Measurements from ENCODE around the gene CLBA1. TPM values are rescaled to one million over a fixed set of nuclear protein-coding genes. Genes with fewer than 3 reads are reported as not detected.
"Not testable (repeated sequence)": the region's sequence is repeated elsewhere in the genome, so short reads cannot be mapped to it uniquely, and the experiment has no call there.

Gene CLBA1
- total RNA-seq, 1 donor from 2014 or later = 4.5 TPM

DNA sequence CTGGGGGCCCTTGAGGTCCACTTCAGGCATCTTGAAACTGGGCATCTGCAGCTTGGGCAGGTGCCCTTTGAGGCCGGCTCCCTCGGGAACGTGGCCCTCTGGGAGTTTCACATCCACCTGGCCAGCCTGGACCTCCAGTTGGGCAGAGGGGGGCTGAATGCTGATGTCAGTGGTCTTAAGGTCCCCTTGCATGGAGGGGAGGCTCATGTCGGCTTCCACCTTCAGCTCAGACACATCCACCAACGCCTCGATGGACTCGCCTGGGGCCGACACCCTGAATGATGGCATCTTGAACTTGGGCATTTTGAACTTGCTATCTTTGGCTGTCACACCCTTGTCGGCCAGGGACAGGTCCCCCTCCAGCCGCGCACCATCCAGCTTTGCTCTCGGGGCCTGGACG lies 38.4 kb upstream of the CLBA1 start:
- not testable (repeated sequence) for DNase-seq (ENCODE audit: low read depth); H3K4me3 ChIP-seq (ENCODE audit: low read depth, low read length)

DNA sequence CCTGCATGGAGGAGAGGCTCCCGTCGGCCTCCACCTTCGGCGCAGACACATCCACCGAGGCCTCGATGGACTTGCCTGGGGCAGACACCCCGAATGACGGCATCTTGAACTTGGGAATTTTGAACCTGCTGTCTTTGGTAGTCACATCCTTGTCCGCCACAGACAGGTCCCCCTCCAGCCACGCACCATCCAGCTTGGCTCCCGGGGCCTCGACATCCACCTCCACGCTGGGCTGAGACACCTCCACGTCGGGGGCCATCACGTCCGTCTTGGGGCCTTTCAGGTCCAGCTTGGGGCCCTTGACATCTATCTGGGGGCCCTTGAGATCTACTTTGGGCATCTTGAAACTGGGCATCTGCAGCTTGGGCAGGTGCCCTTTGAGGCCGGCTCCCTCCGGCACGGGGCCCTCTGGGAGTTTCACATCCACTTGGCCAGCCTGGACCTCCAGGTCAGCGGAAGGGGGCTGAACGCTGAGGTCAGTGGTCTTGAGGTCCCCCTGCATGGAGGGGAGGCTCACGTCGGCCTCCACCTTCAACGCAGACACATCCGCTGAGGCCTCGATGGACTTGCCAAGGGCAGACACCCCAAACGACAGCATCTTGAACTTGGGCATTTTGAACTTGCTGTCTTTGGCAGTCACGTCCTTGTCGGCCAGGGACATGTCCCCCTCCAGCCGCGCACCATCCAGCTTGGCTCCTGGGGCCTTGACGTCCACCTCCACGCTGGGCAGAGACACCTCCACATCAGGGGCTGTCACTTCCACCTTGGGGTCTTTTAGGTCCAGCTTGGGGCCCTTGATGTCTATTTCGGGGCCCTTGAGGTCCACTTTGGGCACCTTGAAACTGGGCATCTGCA lies 37.5 kb upstream of the CLBA1 start:
- H3K4me3 ChIP-seq (ENCODE audit: low read depth, low read length); DNase-seq (ENCODE audit: low read depth): not testable (repeated sequence)

DNA sequence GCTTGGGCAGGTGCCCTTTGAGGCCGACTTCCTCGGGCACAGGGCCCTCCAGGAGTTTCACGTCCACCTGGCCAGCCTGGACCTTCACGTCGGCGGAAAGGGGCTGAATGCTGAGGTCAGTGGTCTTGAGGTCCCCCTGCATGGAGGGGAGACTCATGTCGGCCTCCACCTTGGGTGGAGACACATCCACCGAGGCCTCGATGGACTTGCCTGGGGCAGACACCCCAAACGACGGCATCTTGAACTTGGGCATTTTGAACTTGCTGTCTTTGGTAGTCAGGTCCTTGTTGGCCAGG lies 36.9 kb upstream of the CLBA1 start:
- H3K4me3 ChIP-seq (ENCODE audit: low read depth, low read length) = no peak overlapping the region
- DNase-seq (ENCODE audit: low read depth) = no peak
- TF ChIP-seq, protein P1, sequence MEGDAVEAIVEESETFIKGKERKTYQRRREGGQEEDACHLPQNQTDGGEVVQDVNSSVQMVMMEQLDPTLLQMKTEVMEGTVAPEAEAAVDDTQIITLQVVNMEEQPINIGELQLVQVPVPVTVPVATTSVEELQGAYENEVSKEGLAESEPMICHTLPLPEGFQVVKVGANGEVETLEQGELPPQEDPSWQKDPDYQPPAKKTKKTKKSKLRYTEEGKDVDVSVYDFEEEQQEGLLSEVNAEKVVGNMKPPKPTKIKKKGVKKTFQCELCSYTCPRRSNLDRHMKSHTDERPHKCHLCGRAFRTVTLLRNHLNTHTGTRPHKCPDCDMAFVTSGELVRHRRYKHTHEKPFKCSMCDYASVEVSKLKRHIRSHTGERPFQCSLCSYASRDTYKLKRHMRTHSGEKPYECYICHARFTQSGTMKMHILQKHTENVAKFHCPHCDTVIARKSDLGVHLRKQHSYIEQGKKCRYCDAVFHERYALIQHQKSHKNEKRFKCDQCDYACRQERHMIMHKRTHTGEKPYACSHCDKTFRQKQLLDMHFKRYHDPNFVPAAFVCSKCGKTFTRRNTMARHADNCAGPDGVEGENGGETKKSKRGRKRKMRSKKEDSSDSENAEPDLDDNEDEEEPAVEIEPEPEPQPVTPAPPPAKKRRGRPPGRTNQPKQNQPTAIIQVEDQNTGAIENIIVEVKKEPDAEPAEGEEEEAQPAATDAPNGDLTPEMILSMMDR (conservative IDR thresholded peaks at IDR 0.05; ENCODE audit: low read depth, low read length) = no peak

DNA sequence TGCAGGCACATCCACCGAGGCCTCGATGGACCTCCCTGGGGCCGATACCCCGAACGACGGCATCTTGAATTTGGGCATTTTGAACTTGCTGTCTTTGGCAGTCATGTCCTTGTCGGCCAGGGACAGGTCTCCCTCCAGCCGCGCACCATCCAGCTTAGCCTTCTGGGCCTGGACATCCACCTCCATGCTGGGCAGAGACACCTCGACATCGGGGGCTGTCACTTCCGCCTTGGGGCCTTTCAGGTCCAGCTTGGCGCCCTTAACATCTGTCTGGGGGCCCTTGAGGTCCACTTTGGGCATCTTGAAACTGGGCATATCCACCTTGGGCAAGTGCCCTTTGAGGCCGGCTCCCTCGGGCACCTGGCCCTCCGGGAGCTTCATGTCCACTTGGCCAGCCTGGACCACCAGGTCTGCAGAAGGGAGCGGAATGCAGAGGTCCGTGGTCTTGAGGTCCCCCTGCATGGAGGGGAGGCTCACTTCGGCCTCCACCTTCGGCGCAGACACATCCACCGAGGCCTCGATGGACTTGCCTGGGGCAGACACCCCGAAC lies 36.1 kb upstream of the CLBA1 start:
- H3K4me3 ChIP-seq (ENCODE audit: low read depth, low read length); DNase-seq (ENCODE audit: low read depth): not testable (repeated sequence)

DNA sequence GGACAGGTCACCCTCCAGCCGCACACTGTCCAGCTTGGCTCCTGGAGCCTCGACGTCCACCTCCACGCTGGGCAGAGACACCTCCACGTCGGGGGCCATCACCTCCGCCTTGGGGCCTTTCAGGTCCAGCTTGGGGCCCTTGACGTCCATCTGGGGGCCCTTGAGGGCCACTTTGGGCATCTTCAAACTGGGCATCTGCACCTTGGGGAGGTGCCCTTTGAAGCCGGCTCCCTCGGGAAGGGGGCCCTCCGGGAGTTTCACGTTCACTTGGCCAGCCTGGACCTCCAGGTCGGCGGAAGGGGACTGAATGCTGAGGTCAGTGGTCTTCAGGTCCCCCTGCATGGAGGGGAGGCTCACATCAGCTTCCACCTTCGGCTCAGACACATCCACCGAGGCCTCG lies 35.6 kb upstream of the CLBA1 start:
- DNase-seq (ENCODE audit: low read depth) = no peak
- TF ChIP-seq, protein P1 (conservative IDR thresholded peaks at IDR 0.05; ENCODE audit: low read depth, low read length) = no peak
- H3K4me3 ChIP-seq (ENCODE audit: low read depth, low read length) = no peak overlapping the region

DNA sequence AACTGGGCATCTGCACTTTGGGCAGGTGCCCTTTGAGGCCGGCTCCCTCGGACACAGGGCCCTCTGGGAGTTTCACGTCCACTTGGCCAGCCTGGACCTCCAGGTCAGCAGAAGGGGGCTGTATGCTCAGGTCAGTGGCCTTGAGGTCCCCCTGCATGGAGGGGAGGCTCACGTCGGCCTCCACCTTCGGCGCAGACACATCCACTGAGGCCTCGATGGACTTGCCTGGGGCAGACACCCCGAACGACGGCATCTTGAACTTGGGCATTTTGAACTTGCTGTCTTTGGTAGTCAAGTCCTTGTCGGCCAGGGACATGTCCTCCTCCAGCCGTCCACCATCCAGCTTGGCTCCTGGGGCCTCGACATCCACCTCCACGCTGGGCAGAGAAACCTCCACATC lies 34.9 kb upstream of the CLBA1 start:
- DNase-seq (ENCODE audit: low read depth); H3K4me3 ChIP-seq (ENCODE audit: low read depth, low read length): not testable (repeated sequence)

DNA sequence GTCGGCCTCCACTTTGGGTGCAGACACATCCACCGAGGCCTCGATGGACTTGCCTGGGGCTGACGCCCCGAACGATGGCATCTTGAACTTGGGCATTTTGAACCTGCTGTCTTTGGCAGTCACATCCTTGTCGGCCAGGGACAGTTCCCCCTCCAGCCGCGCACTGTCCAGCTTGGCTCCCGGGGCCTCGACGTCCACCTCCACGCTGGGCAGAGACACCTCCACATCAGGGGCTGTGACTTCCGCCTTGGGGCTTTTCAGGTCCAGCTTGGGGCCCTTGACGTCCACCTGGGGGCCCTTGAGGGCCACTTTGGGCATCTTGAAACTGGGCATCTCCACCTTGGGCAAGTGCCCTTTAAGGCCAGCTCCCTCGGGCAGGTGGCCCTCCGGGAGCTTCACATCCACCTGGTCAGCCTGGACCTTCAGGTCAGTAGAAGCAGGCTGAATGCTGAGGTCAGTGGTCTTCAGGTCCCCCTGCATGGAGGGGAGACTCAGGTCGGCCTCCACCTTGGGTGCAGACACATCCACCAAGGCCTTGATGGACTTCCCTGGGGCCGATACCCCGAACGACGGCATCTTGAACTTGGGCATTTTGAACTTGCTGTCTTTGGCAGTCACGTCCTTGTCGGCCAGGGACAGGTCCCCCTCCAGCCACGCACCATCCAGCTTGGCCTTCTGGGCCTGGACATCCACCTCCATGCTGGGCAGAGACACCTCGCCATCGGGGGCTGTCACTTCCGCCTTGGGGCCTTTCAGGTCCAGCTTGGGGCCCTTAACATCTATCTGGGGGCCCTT lies 33.5 kb upstream of the CLBA1 start:
- H3K4me3 ChIP-seq (ENCODE audit: low read depth, low read length); DNase-seq (ENCODE audit: low read depth): not testable (repeated sequence)

DNA sequence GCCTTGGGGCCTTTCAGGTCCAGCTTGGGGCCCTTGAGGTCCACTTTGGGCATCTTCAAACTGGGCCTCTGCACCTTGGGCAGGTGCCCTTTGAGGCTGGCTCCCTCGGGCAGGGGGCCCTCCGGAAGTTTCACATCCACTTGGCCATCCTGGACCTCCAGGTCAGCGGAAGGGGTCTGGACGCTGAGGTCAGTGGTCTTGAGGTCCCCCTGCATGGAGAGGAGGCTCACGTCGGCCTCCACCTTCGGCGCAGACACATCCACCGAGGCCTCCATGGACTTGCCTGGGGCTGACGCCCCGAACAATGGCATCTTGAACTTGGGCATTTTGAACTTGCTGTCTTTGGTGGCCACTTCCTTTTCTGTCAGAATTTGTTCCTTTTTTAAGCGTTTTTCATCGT lies 32.5 kb upstream of the CLBA1 start:
- H3K4me3 ChIP-seq (ENCODE audit: low read depth, low read length) = no peak overlapping the region
- DNase-seq (ENCODE audit: low read depth) = no peak
- TF ChIP-seq, protein P1 (conservative IDR thresholded peaks at IDR 0.05; ENCODE audit: low read depth, low read length) = no peak

DNA sequence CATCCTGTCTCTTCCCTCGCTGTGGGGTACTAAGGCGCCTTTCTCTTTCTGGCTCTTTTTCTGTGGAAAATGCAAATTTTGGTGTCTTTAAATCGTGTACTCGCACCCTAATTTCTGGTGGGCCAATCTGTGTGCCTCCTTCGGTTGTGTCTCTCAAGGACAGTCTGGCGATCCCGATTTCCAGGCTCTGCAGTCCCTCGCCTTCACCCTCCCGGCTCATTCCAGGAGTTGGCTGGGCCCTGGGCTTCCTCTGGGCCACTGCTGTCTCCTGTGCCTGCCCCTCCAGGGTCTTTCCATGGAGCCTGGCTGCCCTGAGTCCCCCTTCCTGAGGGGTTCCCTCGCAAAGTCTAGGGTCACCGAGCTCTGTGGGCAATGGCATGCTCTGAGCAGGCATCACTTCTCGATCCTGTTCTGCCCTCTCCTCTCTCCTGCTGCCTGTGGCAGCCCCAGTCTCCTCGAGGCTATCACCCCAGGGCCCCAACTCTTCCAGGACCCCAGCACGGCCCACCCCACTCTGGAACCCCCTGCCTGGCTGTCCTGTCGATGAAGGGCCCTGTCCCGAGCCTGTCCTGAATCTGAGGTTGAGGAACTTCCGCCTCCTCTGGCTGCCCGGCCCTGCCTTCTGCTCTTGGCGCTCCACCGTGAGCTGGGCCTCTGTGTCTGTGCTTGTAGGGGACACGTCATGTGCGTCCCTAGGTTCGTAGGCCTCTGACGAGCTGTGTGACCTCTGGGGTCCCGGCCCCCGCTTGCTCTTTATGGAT lies 31.5 kb upstream of the CLBA1 start:
- no peak overlapping the region for H3K4me3 ChIP-seq (ENCODE audit: low read depth, low read length)
- TF ChIP-seq, protein P1 (conservative IDR thresholded peaks at IDR 0.05; ENCODE audit: low read depth, low read length) = no peak
- DNase-seq (ENCODE audit: low read depth) = no peak

Data from epithelial cell of proximal tubule (primary cell).